ENCODE measurements around the gene TMEM178A.

Gene TMEM178A

DNA sequence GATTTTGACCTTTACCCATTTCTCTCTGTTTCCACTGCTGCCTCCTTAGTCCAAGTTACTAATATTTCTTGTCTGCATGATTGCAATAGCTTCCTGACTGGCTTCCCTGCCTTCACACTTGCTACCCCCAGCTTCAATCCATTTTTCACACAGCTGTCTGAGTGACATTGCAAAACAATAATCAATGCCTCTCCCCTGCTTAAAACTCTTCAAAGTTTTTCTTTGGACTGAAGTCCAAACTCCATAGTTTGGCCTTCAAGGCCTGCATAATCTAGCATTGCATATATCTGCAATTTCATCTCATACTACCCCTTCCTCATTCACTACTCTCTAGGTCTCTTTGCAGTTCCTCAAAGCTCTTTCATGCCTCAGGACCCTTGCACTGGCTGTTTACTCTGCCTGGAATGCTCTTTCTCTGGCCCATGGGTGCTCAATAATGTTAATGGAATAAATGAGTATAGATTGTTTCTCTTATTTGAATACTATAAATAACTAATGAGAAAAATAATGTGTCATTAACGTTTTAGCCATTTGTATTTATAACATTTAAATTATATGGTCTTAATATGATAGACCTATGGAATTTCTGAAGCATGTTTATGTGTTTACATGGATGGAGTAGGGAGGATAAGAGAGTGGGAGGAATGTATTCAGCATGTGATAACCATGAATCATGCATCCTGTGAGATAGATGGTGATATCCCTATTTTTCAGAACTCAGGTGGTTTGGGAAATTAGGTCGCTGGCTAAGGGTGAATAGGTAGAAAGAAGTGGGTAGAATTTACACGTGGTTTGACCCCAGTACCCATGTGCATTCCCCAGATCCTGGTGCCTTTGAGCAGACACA, 5.7 kb upstream of the TMEM178A start:
- TF ChIP-seq TAF1 (IDR thresholded peaks at IDR 0.05; ENCODE audit: low read depth) (no peak), RAD21 (IDR thresholded peaks at IDR 0.05; ENCODE audit: low read depth) (no peak), EGR1 (IDR thresholded peaks at IDR 0.05) (no peak), YY1 (IDR thresholded peaks at IDR 0.05; ENCODE audit: low read depth) (no peak)
- TF ChIP-seq, protein P1, sequence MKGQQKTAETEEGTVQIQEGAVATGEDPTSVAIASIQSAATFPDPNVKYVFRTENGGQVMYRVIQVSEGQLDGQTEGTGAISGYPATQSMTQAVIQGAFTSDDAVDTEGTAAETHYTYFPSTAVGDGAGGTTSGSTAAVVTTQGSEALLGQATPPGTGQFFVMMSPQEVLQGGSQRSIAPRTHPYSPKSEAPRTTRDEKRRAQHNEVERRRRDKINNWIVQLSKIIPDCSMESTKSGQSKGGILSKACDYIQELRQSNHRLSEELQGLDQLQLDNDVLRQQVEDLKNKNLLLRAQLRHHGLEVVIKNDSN (IDR thresholded peaks at IDR 0.05) = no peak

DNA sequence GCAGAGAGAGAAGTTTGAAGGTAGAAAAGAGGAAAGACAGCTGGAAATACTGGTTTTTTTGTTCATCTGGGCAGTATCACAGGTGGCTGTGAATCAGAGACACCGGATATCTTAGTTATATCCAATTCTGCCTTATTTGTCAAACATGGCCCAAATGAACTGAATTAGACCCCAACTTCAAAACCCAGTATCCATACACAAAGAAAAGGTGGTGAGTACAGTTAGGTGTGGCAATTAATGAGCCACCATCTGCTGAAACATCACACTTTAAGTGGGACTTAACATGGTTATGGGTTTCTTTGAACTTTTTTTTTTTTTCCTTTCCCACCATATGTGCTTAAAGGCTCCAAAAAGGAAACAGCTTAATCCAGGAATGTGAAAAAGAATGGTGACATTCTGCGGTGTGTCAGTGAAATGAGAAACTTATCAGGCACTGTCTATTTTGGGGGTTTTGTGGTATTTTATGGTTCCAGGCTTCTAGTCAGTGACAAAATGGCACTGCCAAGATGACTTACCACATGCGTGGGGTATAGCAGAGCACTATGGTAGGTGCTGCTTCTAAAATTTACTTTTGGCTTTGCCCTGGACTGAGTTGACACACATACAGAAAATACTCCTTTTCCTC, 5.0 kb upstream of the TMEM178A start:
- TF ChIP-seq, protein P1 (IDR thresholded peaks at IDR 0.05) = no peak
- TF ChIP-seq TEAD4 (IDR thresholded peaks at IDR 0.05) = no peak
- TF ChIP-seq CEBPB (IDR thresholded peaks at IDR 0.05) = no peak
- no peak for TF ChIP-seq FOXM1 (IDR thresholded peaks at IDR 0.05; ENCODE audit: borderline replicate concordance, low read depth)
- no peak for TF ChIP-seq CREB1 (IDR thresholded peaks at IDR 0.05; ENCODE audit: low read depth)
- no peak for TF ChIP-seq ZBTB7A (IDR thresholded peaks at IDR 0.05; ENCODE audit: low read depth)
- TF ChIP-seq EP300 (IDR thresholded peaks at IDR 0.05; ENCODE audit: borderline replicate concordance) = no peak
- no peak for TF ChIP-seq TAF1 (IDR thresholded peaks at IDR 0.05; ENCODE audit: low read depth)

DNA sequence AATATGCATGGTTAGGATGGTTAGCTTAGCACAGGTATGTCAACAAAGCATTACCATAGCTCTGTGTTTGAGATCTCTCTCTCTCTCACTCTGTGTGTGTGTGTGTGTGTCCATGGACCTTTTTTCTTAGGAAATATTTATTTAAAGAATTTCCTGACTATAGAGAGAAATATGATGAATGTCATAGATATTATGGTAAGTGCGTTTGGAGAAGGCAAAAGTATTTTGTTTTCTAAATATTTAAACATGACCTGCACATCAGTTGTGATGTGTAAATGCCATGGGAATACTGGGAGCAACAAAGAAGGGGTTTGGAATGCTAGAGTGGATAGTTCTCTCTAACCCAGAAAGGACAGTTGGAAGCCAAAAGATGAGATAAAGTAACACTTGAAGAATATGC, 3.9 kb upstream of the TMEM178A start:
- TF ChIP-seq, protein P2, sequence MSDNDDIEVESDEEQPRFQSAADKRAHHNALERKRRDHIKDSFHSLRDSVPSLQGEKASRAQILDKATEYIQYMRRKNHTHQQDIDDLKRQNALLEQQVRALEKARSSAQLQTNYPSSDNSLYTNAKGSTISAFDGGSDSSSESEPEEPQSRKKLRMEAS (IDR thresholded peaks at IDR 0.05) = no peak
- TF ChIP-seq TCF12 (IDR thresholded peaks at IDR 0.05; ENCODE audit: low read depth) (no peak), NFIC (IDR thresholded peaks at IDR 0.05) (no peak), RAD21 (IDR thresholded peaks at IDR 0.05; ENCODE audit: low read depth) (no peak), CREB1 (IDR thresholded peaks at IDR 0.05; ENCODE audit: low read depth) (no peak), EP300 (IDR thresholded peaks at IDR 0.05; ENCODE audit: borderline replicate concordance) (no peak), FOXM1 (IDR thresholded peaks at IDR 0.05; ENCODE audit: borderline replicate concordance, low read depth) (no peak)
- TF ChIP-seq, protein P3, sequence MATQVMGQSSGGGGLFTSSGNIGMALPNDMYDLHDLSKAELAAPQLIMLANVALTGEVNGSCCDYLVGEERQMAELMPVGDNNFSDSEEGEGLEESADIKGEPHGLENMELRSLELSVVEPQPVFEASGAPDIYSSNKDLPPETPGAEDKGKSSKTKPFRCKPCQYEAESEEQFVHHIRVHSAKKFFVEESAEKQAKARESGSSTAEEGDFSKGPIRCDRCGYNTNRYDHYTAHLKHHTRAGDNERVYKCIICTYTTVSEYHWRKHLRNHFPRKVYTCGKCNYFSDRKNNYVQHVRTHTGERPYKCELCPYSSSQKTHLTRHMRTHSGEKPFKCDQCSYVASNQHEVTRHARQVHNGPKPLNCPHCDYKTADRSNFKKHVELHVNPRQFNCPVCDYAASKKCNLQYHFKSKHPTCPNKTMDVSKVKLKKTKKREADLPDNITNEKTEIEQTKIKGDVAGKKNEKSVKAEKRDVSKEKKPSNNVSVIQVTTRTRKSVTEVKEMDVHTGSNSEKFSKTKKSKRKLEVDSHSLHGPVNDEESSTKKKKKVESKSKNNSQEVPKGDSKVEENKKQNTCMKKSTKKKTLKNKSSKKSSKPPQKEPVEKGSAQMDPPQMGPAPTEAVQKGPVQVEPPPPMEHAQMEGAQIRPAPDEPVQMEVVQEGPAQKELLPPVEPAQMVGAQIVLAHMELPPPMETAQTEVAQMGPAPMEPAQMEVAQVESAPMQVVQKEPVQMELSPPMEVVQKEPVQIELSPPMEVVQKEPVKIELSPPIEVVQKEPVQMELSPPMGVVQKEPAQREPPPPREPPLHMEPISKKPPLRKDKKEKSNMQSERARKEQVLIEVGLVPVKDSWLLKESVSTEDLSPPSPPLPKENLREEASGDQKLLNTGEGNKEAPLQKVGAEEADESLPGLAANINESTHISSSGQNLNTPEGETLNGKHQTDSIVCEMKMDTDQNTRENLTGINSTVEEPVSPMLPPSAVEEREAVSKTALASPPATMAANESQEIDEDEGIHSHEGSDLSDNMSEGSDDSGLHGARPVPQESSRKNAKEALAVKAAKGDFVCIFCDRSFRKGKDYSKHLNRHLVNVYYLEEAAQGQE (IDR thresholded peaks at IDR 0.05; ENCODE audit: low read depth) = no peak
- TF ChIP-seq, protein P1 (IDR thresholded peaks at IDR 0.05) = no peak

DNA sequence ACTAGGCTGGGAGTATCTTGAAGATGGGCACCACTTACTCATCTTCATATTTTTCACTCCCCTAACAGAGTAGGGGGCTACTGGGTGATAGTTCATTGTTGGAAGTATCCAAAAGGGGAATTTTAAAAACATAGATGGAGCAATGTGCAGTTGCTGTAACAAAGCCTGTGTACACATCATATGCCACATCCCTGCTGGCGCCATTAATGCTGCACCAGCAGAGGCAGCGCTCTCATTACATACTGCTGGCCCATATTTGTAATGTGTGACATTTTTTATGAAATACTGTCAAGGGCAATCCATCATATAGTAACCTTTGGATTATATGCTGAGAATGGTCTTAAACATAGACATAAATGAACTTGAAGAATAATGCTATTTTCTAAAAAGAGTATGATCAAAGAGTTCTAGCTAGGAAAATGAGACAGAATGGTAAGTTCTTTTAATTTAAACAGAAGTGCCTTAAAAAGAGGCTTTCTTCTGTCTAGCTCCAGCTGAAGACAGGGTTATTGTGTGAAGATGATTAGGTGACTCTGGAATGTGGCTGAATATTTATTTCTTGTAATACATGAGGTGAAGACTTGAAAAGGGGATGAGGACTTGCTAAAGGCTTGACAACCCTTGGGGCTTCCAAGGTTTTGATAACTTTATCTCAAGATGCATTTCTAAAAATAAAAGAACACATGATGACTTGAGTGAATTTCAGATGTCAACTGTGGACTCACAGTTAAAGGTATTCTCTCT, 2.4 kb upstream of the TMEM178A start:
- no peak; the same call in 1 of the 2 replicates for TF ChIP-seq TCF12 (IDR thresholded peaks at IDR 0.05; ENCODE audit: low read depth)
- TF ChIP-seq FOXM1 (IDR thresholded peaks at IDR 0.05; ENCODE audit: borderline replicate concordance, low read depth) = no peak
- TF ChIP-seq TAF1 (IDR thresholded peaks at IDR 0.05; ENCODE audit: low read depth) = no peak
- TF ChIP-seq YY1 (IDR thresholded peaks at IDR 0.05; ENCODE audit: low read depth) = no peak
- no peak for TF ChIP-seq NFIC (IDR thresholded peaks at IDR 0.05)
- no peak for TF ChIP-seq EGR1 (IDR thresholded peaks at IDR 0.05)

DNA sequence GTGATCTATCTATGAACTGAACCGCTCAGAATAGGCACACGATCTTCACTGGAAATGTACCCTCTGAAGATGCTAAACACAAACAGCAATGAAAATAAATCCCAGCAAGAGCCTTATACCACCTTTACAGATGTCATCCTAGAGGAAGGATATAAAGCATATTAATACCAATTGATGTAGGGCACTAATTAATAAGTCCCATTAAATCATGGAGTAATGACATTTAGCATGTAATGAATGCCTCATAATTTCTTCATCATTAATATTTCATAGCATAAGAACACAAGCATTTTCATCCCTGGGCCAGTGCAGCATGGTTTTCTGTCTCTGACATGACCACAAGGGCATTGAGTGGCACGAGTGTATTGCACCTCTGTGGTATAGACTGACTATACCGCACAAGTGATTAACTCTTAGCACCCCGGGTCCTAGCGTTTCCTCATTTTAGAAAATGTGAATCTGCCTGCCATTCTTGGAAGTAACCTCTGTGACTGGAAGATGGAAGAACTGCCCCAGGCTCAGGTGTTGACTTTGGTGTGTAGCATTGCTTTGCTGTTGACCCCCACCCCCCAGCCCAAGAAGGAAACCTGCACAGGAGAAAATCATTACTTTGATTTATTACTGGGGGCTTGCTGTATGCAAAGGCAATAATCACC, 1.4 kb upstream of the TMEM178A start:
- TF ChIP-seq YY1 (IDR thresholded peaks at IDR 0.05; ENCODE audit: low read depth) (no peak), FOXM1 (IDR thresholded peaks at IDR 0.05; ENCODE audit: borderline replicate concordance, low read depth) (no peak), NFIC (IDR thresholded peaks at IDR 0.05) (no peak), TCF12 (IDR thresholded peaks at IDR 0.05; ENCODE audit: low read depth) (no peak), RAD21 (IDR thresholded peaks at IDR 0.05; ENCODE audit: low read depth) (no peak), TEAD4 (IDR thresholded peaks at IDR 0.05) (no peak), CEBPB (IDR thresholded peaks at IDR 0.05) (no peak), ZBTB7A (IDR thresholded peaks at IDR 0.05; ENCODE audit: low read depth) (no peak), TAF1 (IDR thresholded peaks at IDR 0.05; ENCODE audit: low read depth) (no peak), EGR1 (IDR thresholded peaks at IDR 0.05) (no peak)
- TF ChIP-seq, protein P2 (IDR thresholded peaks at IDR 0.05) = no peak
- TF ChIP-seq, protein P1 (IDR thresholded peaks at IDR 0.05) = no peak
- TF ChIP-seq, protein P3 (IDR thresholded peaks at IDR 0.05; ENCODE audit: low read depth) = no peak

All from Ishikawa (cell line).